ENCODE data around the gene EPS8L2. TPM values are rescaled to one million over a fixed set of nuclear protein-coding genes. Genes with fewer than 3 reads are reported as not detected.

Gene EPS8L2
- total RNA-seq, 2 donors from 2014 or later: 4.7 to 7.5 TPM

GRCh38 chr11:698493-699115 is 7.4 kb upstream of the EPS8L2 start:
- no peaks in the 10 kb centered on the region for H3K27me3 ChIP-seq
- no peak overlapping the region for H3K27ac ChIP-seq
- H3K9me3 ChIP-seq: no peaks in the 10 kb centered on the region
- DNase-seq (ENCODE audit: low spot score): no peak
- no peak overlapping the region for H3K4me3 ChIP-seq
- no peaks in the 10 kb centered on the region for H3K36me3 ChIP-seq
- TF ChIP-seq CTCF (IDR thresholded peaks at IDR 0.05): no peak
- peaks cover 0 to 27% of the 10 kb centered on the region in 2 donors for H3K4me1 ChIP-seq

GRCh38 chr11:699116-699508 is 6.9 kb upstream of the EPS8L2 start:
- no peak overlapping the region for H3K4me3 ChIP-seq
- no peak for DNase-seq (ENCODE audit: low spot score)
- no peak overlapping the region for H3K27ac ChIP-seq
- TF ChIP-seq CTCF (IDR thresholded peaks at IDR 0.05): no peak
- H3K27me3 ChIP-seq: no peaks in the 10 kb centered on the region
- no peaks in the 10 kb centered on the region for H3K36me3 ChIP-seq
- H3K9me3 ChIP-seq: no peaks in the 10 kb centered on the region
- peaks cover 0 to 22% of the 10 kb centered on the region in 2 donors for H3K4me1 ChIP-seq

GRCh38 chr11:699753-700152 is 6.3 kb upstream of the EPS8L2 start:
- Histone ChIP-seq H3K27ac (no peak overlapping the region), H3K27me3 (no peaks in the 10 kb centered on the region), H3K4me3 (no peak overlapping the region), H3K9me3 (no peaks in the 10 kb centered on the region), H3K4me1 (peaks cover 0 to 19% of the 10 kb centered on the region in 2 donors), H3K36me3 (no peaks in the 10 kb centered on the region)
- no peak for DNase-seq (ENCODE audit: low spot score)
- no peak for TF ChIP-seq CTCF (IDR thresholded peaks at IDR 0.05)

GRCh38 chr11:701741-702461 is 4.1 kb upstream of the EPS8L2 start:
- DNase-seq (ENCODE audit: low spot score): no peak
- no peak for TF ChIP-seq CTCF (IDR thresholded peaks at IDR 0.05)
- Histone ChIP-seq H3K36me3 (no peaks in the 10 kb centered on the region), H3K4me1 (peaks cover 0 to 34% of the 10 kb centered on the region in 2 donors), H3K9me3 (no peaks in the 10 kb centered on the region), H3K27me3 (peaks cover 0 to 5% of the 10 kb centered on the region in 2 donors), H3K4me3 (no peak overlapping the region), H3K27ac (no peak overlapping the region)

GRCh38 chr11:702462-703461 is 3.3 kb upstream of the EPS8L2 start:
- DNase-seq (ENCODE audit: low spot score): no peak
- no peaks in the 10 kb centered on the region for H3K9me3 ChIP-seq
- peaks cover 0 to 32% of the 10 kb centered on the region in 2 donors for H3K4me1 ChIP-seq
- no peak overlapping the region for H3K27ac ChIP-seq
- TF ChIP-seq CTCF (IDR thresholded peaks at IDR 0.05): no peak
- no peak overlapping the region for H3K4me3 ChIP-seq
- peaks cover 0 to 7% of the 10 kb centered on the region in 2 donors for H3K27me3 ChIP-seq
- H3K36me3 ChIP-seq: no peaks in the 10 kb centered on the region
